Neural progenitor cell (in vitro differentiated cells): ENCODE results near the gene KRTAP10-9. TPM values are rescaled to one million over a fixed set of nuclear protein-coding genes. Genes with fewer than 3 reads are reported as not detected.

Source experiments
- DNase-seq: peaks from one replicate; pipeline ENCODE4 v3.0.0-alpha.2; 2016; ENCODE audit warnings: low spot score
- H2AFZ ChIP-seq: fragments of 200-600 bp; sonication (generic); replicated peaks from 2 replicates; pipeline ENCODE4 v1.6.1; 2016; ENCODE audit warnings: antibody characterized with exemption
- H3F3A ChIP-seq: fragments of 200-600 bp; sonication (generic); 2 replicates; pipeline ENCODE4 v1.6.1; 2016; ENCODE audit warnings: antibody characterized with exemption, low read depth
- H3K27ac ChIP-seq: fragments of 200-600 bp; sonication (generic); 2 replicates; pipeline ENCODE4 v1.5.1; 2016; ENCODE audit warnings: mild to moderate bottlenecking
- H3K27me3 ChIP-seq: fragments of 200-600 bp; sonication (generic); 2 replicates; pipeline ENCODE4 v1.6.1; 2016; ENCODE audit warnings: mild to moderate bottlenecking, moderate library complexity
- H3K36me3 ChIP-seq: fragments of 200-600 bp; sonication (generic); 2 replicates; pipeline ENCODE4 v1.5.1; 2016
- H3K4me1 ChIP-seq: fragments of 200-600 bp; sonication (generic); 2 replicates; pipeline ENCODE4 v1.6.1; 2016; ENCODE audit warnings: mixed run types
- H3K4me2 ChIP-seq: fragments of 200-600 bp; sonication (generic); 2 replicates; pipeline ENCODE4 v1.6.1; 2016
- H3K4me3 ChIP-seq: fragments of 200-600 bp; sonication (generic); 2 replicates; pipeline ENCODE4 v1.5.1; 2016
- H3K79me2 ChIP-seq: fragments of 200-600 bp; sonication (generic); 2 replicates; pipeline ENCODE4 v1.6.1; 2016; ENCODE audit warnings: low read depth
- H3K9ac ChIP-seq: fragments of 200-600 bp; sonication (generic); 2 replicates; pipeline ENCODE4 v1.6.1; 2016
- H3K9me3 ChIP-seq: fragments of 200-600 bp; sonication (generic); 2 replicates; pipeline ENCODE4 v1.5.1; 2016; ENCODE audit warnings: low read depth
- H4K20me1 ChIP-seq: fragments of 200-600 bp; sonication (generic); 2 replicates; pipeline ENCODE4 v1.6.1; 2016; ENCODE audit warnings: low read depth
- H3K27ac Mint-ChIP-seq: 3 replicates; pipeline ENCODE4 v1.8.0; 2021; ENCODE audit warnings: mixed read lengths
- H3K27me3 Mint-ChIP-seq: 2 replicates; pipeline ENCODE4 v1.8.0; 2022; ENCODE audit warnings: low read depth, mild to moderate bottlenecking, inconsistent platforms, moderate library complexity, mixed read lengths; ENCODE audit not compliant: insufficient read depth
- H3K36me3 Mint-ChIP-seq: 3 replicates; pipeline ENCODE4 v1.8.0; 2021; ENCODE audit warnings: mixed read lengths
- H3K4me1 Mint-ChIP-seq: 3 replicates; pipeline ENCODE4 v1.8.0; 2021; ENCODE audit warnings: mixed read lengths
- H3K4me3 Mint-ChIP-seq: 3 replicates; pipeline ENCODE4 v1.8.0; 2021; ENCODE audit warnings: mild to moderate bottlenecking, moderate library complexity, mixed read lengths
- H3K9me3 Mint-ChIP-seq: 3 replicates; pipeline ENCODE4 v1.8.0; 2020; ENCODE audit warnings: mixed read lengths
- CTCF ChIP-seq: fragments of 200-600 bp; sonication (generic); IDR thresholded peaks from 2 replicates; pipeline ENCODE4 v1.5.1; 2017; ENCODE audit warnings: antibody characterized with exemption, mild to moderate bottlenecking
- EZH2 ChIP-seq: fragments of 200-600 bp; sonication (generic); IDR thresholded peaks from 2 replicates; pipeline ENCODE4 v1.6.1; 2017; ENCODE audit warnings: antibody characterized with exemption, mild to moderate bottlenecking, moderate library complexity
- EZH2phosphoT487 ChIP-seq: fragments of 200-600 bp; sonication (generic); IDR thresholded peaks from 2 replicates; pipeline ENCODE4 v1.6.1; 2017; ENCODE audit warnings: antibody characterized with exemption
- total RNA-seq: library from RNA; depleted of rRNA; stranded (reverse); fragments of >200 nt; gene quantifications from 2 replicates; pipeline ENCODE4 v1.2.3, GENCODE V29; 2015; ENCODE audit warnings: low replicate concordance

KRTAP10-9 gene
- total RNA-seq, 1 donor from 2014 or later: not detected

- H3K4me1 ChIP-seq: peaks cover 5% of the 10 kb centered on the region
- Mint-ChIP-seq H3K4me3 (no peak overlapping the region), H3K27ac (no peak overlapping the region), H3K27me3 (peaks cover 3% of the 10 kb centered on the region), H3K9me3 (peaks cover 33% of the 10 kb centered on the region), H3K36me3 (no peaks in the 10 kb centered on the region), H3K4me1 (no peaks in the 10 kb centered on the region)
- no peak overlapping the region for H3K9ac ChIP-seq
- H3K4me2 ChIP-seq: no peak overlapping the region
- no peak overlapping the region for H2AFZ ChIP-seq
- H3K36me3 ChIP-seq: no peaks in the 10 kb centered on the region
- H3K27ac ChIP-seq: no peak overlapping the region
- no peak for DNase-seq
- no peaks in the 10 kb centered on the region for H3K27me3 ChIP-seq
- TF ChIP-seq EZH2phosphoT487 (no peak), CTCF (no peak), EZH2 (no peak)
- no peaks in the 10 kb centered on the region for H4K20me1 ChIP-seq
- no peaks in the 10 kb centered on the region for H3K79me2 ChIP-seq
- peaks cover 11% of the 10 kb centered on the region for H3K9me3 ChIP-seq
- H3K4me3 ChIP-seq: no peak overlapping the region
- no peaks in the 10 kb centered on the region for H3F3A ChIP-seq
These were observed 14.1 kb upstream of the KRTAP10-9 start for GRCh38 chr21:44612669-44613229.

DNA sequence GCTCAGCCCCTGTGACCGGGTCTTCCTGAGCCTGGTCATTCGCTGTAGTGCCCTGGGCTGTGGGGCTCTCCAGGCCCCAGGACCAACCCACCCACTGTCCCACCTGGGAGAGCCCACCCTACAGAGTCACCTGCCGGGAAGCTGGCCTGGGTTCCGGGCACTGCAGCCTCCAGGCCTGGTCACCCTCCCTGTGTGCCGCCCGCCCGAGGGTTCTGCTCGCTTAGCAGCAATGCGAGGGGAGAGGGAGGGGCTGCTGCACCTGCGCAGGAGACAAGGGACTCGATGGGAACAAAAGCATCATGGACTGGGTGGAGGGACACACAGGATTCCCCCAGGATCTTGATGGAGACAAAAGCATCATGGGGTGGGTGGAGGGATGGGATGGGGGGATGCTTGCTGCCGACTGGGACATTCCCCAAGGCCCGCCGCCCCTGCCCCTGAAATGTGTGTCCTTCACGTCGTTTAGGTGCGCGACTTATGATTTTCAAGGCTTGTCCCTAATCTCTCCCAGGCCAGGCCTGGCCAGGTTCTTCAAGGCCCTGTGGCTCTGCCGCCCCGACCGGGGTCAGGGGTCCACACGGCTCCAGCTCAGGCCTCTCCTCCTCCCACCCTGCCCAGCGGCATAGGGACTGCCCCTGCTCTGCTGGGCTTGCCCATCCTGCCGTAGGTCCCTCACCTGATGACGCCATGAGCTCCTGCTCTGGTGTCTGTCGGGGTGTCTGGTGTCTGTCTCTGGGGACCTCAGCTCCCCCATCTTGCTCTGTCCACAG lies 13.3 kb upstream of the KRTAP10-9 start:
- TF ChIP-seq CTCF (no peak), EZH2phosphoT487 (no peak), EZH2 (no peak)
- Histone ChIP-seq H4K20me1 (no peaks in the 10 kb centered on the region), H3K4me2 (no peak overlapping the region), H3K36me3 (no peaks in the 10 kb centered on the region), H3K79me2 (no peaks in the 10 kb centered on the region), H3F3A (no peaks in the 10 kb centered on the region), H3K27me3 (no peaks in the 10 kb centered on the region), H3K9ac (no peak overlapping the region), H3K27ac (no peak overlapping the region), H3K9me3 (peaks cover 11% of the 10 kb centered on the region), H3K4me3 (no peak overlapping the region), H3K4me1 (peaks cover 5% of the 10 kb centered on the region), H2AFZ (no peak overlapping the region)
- no peak overlapping the region for H3K4me3 Mint-ChIP-seq
- peaks cover 37% of the 10 kb centered on the region for H3K9me3 Mint-ChIP-seq
- no peak for DNase-seq
- no peaks in the 10 kb centered on the region for H3K4me1 Mint-ChIP-seq
- no peaks in the 10 kb centered on the region for H3K36me3 Mint-ChIP-seq
- peaks cover 5% of the 10 kb centered on the region for H3K27me3 Mint-ChIP-seq
- H3K27ac Mint-ChIP-seq: no peak overlapping the region

DNA sequence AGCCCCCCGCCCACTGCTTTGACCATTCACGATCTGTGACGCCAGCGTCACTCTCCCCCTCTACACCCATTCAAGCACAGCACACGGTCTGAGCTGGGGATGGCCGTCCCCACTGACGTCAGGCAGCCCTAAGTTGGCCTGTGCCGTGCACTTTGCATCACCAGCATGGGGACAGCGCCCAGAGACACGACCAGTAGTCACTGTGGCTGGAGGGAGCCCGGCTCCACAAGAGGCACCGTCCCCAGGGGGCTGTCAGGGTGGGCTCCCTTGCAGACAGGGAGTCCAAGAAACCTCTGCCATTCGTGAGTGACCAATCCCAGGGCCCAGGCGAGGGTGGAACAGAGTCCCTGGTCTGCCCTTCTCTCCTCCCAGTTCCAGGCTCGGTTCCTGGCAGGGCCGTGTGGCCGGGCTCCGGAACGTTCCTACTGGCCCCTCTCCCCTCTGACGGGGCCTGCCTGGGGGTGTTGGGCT lies 12.7 kb upstream of the KRTAP10-9 start:
- Histone ChIP-seq H3K27me3 (no peaks in the 10 kb centered on the region), H4K20me1 (no peaks in the 10 kb centered on the region), H3K4me1 (peaks cover 5% of the 10 kb centered on the region), H3K27ac (no peak overlapping the region), H3K4me3 (no peak overlapping the region), H3F3A (no peaks in the 10 kb centered on the region), H3K36me3 (no peaks in the 10 kb centered on the region), H3K79me2 (no peaks in the 10 kb centered on the region), H3K9me3 (peaks cover 11% of the 10 kb centered on the region), H3K4me2 (no peak overlapping the region), H2AFZ (no peak overlapping the region), H3K9ac (no peak overlapping the region)
- no peak for DNase-seq
- no peaks in the 10 kb centered on the region for H3K4me1 Mint-ChIP-seq
- peaks cover 6% of the 10 kb centered on the region for H3K27me3 Mint-ChIP-seq
- H3K27ac Mint-ChIP-seq: no peak overlapping the region
- no peak overlapping the region for H3K4me3 Mint-ChIP-seq
- H3K36me3 Mint-ChIP-seq: no peaks in the 10 kb centered on the region
- TF ChIP-seq CTCF (no peak), EZH2phosphoT487 (no peak), EZH2 (no peak)
- peaks cover 38% of the 10 kb centered on the region for H3K9me3 Mint-ChIP-seq
